H1 (cell line): ENCODE results near the gene TOMM22. TPM values are rescaled to one million over a fixed set of nuclear protein-coding genes. Genes with fewer than 3 reads are reported as not detected.

ENCODE experiments used
- CTCF ChIA-PET: fragments of 300-600 bp; sonication (Branson Sonifier 250); formaldehyde crosslinking; loops from one replicate; lab custom pipeline; 2021; ENCODE audit not compliant: partially characterized antibody; lab: Charles Lee
- POLR2A ChIA-PET: fragments of 300-600 bp; sonication (Branson Sonifier 250); formaldehyde crosslinking; loops from one replicate; lab custom pipeline; 2021; ENCODE audit warnings: inconsistent platforms; ENCODE audit not compliant: partially characterized antibody; lab: Charles Lee
- DNase-seq, 2 experiments: peaks; one replicate each; pipeline versions ENCODE4 v3.0.0 to v3.0.0-alpha.2; 2010 to 2022; ENCODE audit warnings: low spot score in 2 of 2, low read depth in 1 of 2, mixed read lengths in 1 of 2
- FAIRE-seq: peaks from 2 replicates; lab custom pipeline; 2011; peaks lifted over from hg19 to GRCh38; lab: Jason Lieb, UNC
- H2AFZ ChIP-seq: 2 replicates; pipeline ENCODE4 v1.8.1; 2012; ENCODE audit warnings: low read length, inconsistent platforms
- H2AK5ac ChIP-seq: 2 replicates; pipeline ENCODE4 v1.6.1; 2013; ENCODE audit warnings: low read depth, low read length
- H2BK120ac ChIP-seq: replicated peaks from 2 replicates; pipeline ENCODE3; 2013; ENCODE audit warnings: low read depth, low read length, inconsistent platforms
- H2BK12ac ChIP-seq: 2 replicates; pipeline ENCODE4 v1.6.1; 2013; ENCODE audit warnings: low read depth, low read length
- H2BK15ac ChIP-seq: 2 replicates; pipeline ENCODE4 v1.6.1; 2013; ENCODE audit warnings: low read length
- H2BK20ac ChIP-seq: 2 replicates; pipeline ENCODE4 v1.6.1; 2013; ENCODE audit warnings: low read length
- H2BK5ac ChIP-seq: 2 replicates; pipeline ENCODE4 v1.6.1; 2013; ENCODE audit warnings: low read depth, low read length
- H3K14ac ChIP-seq: 2 replicates; pipeline ENCODE4 v1.6.1; 2013; ENCODE audit warnings: inconsistent platforms; ENCODE audit not compliant: insufficient read length
- H3K18ac ChIP-seq: 2 replicates; pipeline ENCODE4 v1.6.1; 2013; ENCODE audit warnings: low read length; ENCODE audit errors: extremely low read depth
- H3K23ac ChIP-seq: 2 replicates; pipeline ENCODE4 v1.6.1; 2013; ENCODE audit warnings: inconsistent platforms; ENCODE audit not compliant: insufficient read length
- H3K23me2 ChIP-seq: 2 replicates; pipeline ENCODE4 v1.6.1; 2013; ENCODE audit warnings: low read depth, low read length
- H3K27ac ChIP-seq: 2 replicates; pipeline ENCODE4 v1.6.1; 2011; ENCODE audit warnings: low read depth, low read length, inconsistent platforms
- H3K27me3 ChIP-seq, 4 experiments: replicated peaks in 1 of 4; 1 replicate in 1 of 4; 2 replicates in 3 of 4; pipeline versions ENCODE4 v1.6.1 to v1.8.1; 2011 to 2013; ENCODE audit warnings: low read length in 3 of 4, mild to moderate bottlenecking in 3 of 4, inconsistent platforms in 2 of 4, mixed read lengths in 2 of 4, moderate library complexity in 1 of 4; ENCODE audit not compliant: control insufficient read depth in 3 of 4, insufficient read depth in 3 of 4; ENCODE audit errors: extremely low read depth in 1 of 4
- H3K36me3 ChIP-seq, 4 experiments: 2 replicates each; pipeline versions ENCODE4 v1.6.1 to v1.8.1; 2011 to 2013; ENCODE audit warnings: mild to moderate bottlenecking in 4 of 4, low read length in 3 of 4, moderate library complexity in 2 of 4, control low read depth in 1 of 4, inconsistent platforms in 1 of 4; ENCODE audit not compliant: insufficient read depth in 4 of 4, control insufficient read depth in 2 of 4
- H3K4ac ChIP-seq: replicated peaks from 2 replicates; pipeline ENCODE3; 2013; ENCODE audit warnings: low read length, low read depth, mixed read lengths, inconsistent platforms; ENCODE audit not compliant: insufficient read length
- H3K4me1 ChIP-seq, 4 experiments: replicated peaks in 1 of 4; 1 replicate in 1 of 4; 2 replicates in 3 of 4; pipeline versions ENCODE4 v1.6.1 to v1.8.1; 2011 to 2013; ENCODE audit warnings: low read length in 3 of 4, inconsistent platforms in 2 of 4, mixed read lengths in 1 of 4; ENCODE audit not compliant: insufficient read depth in 4 of 4, control insufficient read depth in 3 of 4
- H3K4me2 ChIP-seq, 2 experiments: 2 replicates each; pipeline versions ENCODE4 v1.6.1 to v1.8.1; 2011 to 2013; ENCODE audit warnings: low read depth in 2 of 2, low read length in 2 of 2, control low read depth in 1 of 2, inconsistent platforms in 1 of 2, mild to moderate bottlenecking in 1 of 2; ENCODE audit not compliant: insufficient read depth in 1 of 2
- H3K4me3 ChIP-seq, 4 experiments: fragments of 200-600, 300-600 bp in 1 of 4; sonication (generic), shearing (Covaris generic), sonication (Bioruptor Twin) in 1 of 4; 2 replicates each; pipeline versions ENCODE4 v1.5.1 to v1.8.1; 2011 to 2016; ENCODE audit warnings: low read length in 4 of 4, low read depth in 3 of 4, control low read depth in 2 of 4, inconsistent platforms in 2 of 4, mild to moderate bottlenecking in 2 of 4, mixed read lengths in 1 of 4, moderate library complexity in 1 of 4; ENCODE audit not compliant: insufficient read depth in 2 of 4; ENCODE audit errors: extremely low read depth in 1 of 4
- H3K56ac ChIP-seq: replicated peaks from 2 replicates; pipeline ENCODE3; 2013; ENCODE audit warnings: low read depth, mild to moderate bottlenecking, mixed read lengths, low read length, inconsistent platforms; ENCODE audit not compliant: insufficient read length
- H3K79me1 ChIP-seq: 2 replicates; pipeline ENCODE4 v1.6.1; 2013; ENCODE audit warnings: low read depth, low read length, control low read depth
- H3K79me2 ChIP-seq, 2 experiments: 2 replicates each; pipeline versions ENCODE4 v1.6.1 to v1.8.1; 2012 to 2013; ENCODE audit warnings: low read length in 2 of 2, mild to moderate bottlenecking in 2 of 2, inconsistent platforms in 1 of 2; ENCODE audit not compliant: insufficient read depth in 2 of 2, control insufficient read depth in 1 of 2
- H3K9ac ChIP-seq, 4 experiments: replicated peaks in 1 of 4; 1 replicate in 1 of 4; 2 replicates in 3 of 4; pipeline versions ENCODE4 v1.6.1 to v1.8.1; 2011 to 2013; ENCODE audit warnings: low read depth in 3 of 4, low read length in 3 of 4, control low read depth in 2 of 4, mild to moderate bottlenecking in 2 of 4, moderate library complexity in 2 of 4, inconsistent platforms in 1 of 4; ENCODE audit errors: extremely low read depth in 1 of 4
- H3K9me3 ChIP-seq, 2 experiments: 2 replicates each; pipeline versions ENCODE4 v1.6.1 to v1.8.1; 2012 to 2013; ENCODE audit warnings: mild to moderate bottlenecking in 2 of 2, moderate library complexity in 2 of 2, control low read depth in 1 of 2, inconsistent platforms in 1 of 2, low read depth in 1 of 2, low read length in 1 of 2, mixed read lengths in 1 of 2; ENCODE audit not compliant: insufficient read depth in 2 of 2
- H4K20me1 ChIP-seq, 2 experiments: replicated peaks in 1 of 2; 2 replicates each; pipeline versions ENCODE3 to v1.8.1; 2011 to 2013; ENCODE audit warnings: inconsistent platforms in 2 of 2, low read length in 2 of 2, mild to moderate bottlenecking in 1 of 2; ENCODE audit not compliant: insufficient read depth in 2 of 2, control insufficient read depth in 1 of 2
- H4K5ac ChIP-seq: 2 replicates; pipeline ENCODE4 v1.6.1; 2013; ENCODE audit warnings: low read length, low read depth, mixed read lengths, inconsistent platforms; ENCODE audit not compliant: insufficient read length
- H4K8ac ChIP-seq: 2 replicates; pipeline ENCODE4 v1.8.0; 2013; ENCODE audit warnings: mild to moderate bottlenecking, moderate library complexity, low read length, inconsistent platforms; ENCODE audit not compliant: insufficient read depth; ENCODE audit errors: extremely low read depth
- H4K91ac ChIP-seq: replicated peaks from 2 replicates; pipeline ENCODE3; 2013; ENCODE audit warnings: low read length, mixed read lengths, inconsistent platforms; ENCODE audit not compliant: insufficient read length
- CBX5 ChIP-seq: fragments of 300-800, 300-1000 bp; sonication (generic); IDR thresholded peaks from 2 replicates; pipeline ENCODE4 v1.7.1; 2016; ENCODE audit warnings: antibody characterized with exemption, low read length, low read depth
- CTBP2 ChIP-seq: IDR thresholded peaks from 2 replicates; pipeline ENCODE4 v1.7.0; 2011; ENCODE audit warnings: borderline replicate concordance, mild to moderate bottlenecking, moderate library complexity, mixed read lengths, low read length; ENCODE audit not compliant: insufficient read depth, insufficient read length
- GTF2F1 ChIP-seq: IDR thresholded peaks from 2 replicates; pipeline ENCODE4 v1.6.1; 2012; ENCODE audit warnings: low read depth, low read length, improper control_type of control experiment, borderline replicate concordance
- KDM1A ChIP-seq: fragments of 200-600, 300-600 bp; sonication (generic); IDR thresholded peaks from 2 replicates; pipeline ENCODE4 v1.7.1; 2016; ENCODE audit warnings: mild to moderate bottlenecking, low read length, borderline replicate concordance
- SP4 ChIP-seq: IDR thresholded peaks from 2 replicates; pipeline ENCODE4 v1.6.1; 2012; ENCODE audit warnings: low read length, inconsistent platforms
- TAF1 ChIP-seq: IDR thresholded peaks from 2 replicates; pipeline ENCODE4 v1.6.1; 2011; ENCODE audit warnings: mild to moderate bottlenecking, low read depth, low read length
- WGBS, 2 experiments: shearing (Covaris generic) in 1 of 2; methylation state at CpG; one replicate each; pipeline versions ENCODE4 v1.1.6 to v1.1.7; 2013 to 2015; ENCODE audit warnings: low lambda C conversion rate in 2 of 2, mixed read lengths in 2 of 2, inconsistent platforms in 1 of 2, low coverage in 1 of 2, missing lambda C conversion rate in 1 of 2; ENCODE audit not compliant: insufficient replicate concordance in 2 of 2, insufficient coverage in 1 of 2, insufficient read length in 1 of 2; ENCODE audit errors: extremely low coverage in 1 of 2, missing lambda C conversion rate in 1 of 2; 5-methylcytosine and 5-hydroxymethylcytosine counted together
- polyA plus RNA-seq, 7 experiments: library from polyadenylated mRNA; depleted of rRNA in 3 of 7; stranded (reverse) in 5 of 7; unstranded in 2 of 7; fragments of >200 nt in 5 of 7; fragments of 200-250 nt in 2 of 7; gene quantifications; 1 replicate in 5 of 7; 2 replicates in 1 of 7; 4 replicates in 1 of 7; pipeline versions ENCODE4 v1.2.1 to v1.2.3, GENCODE V29; 2011 to 2013; ENCODE audit warnings: missing spikeins in 2 of 7, mixed read lengths in 2 of 7
- total RNA-seq: library from RNA; stranded (reverse); fragmentation: NEBNext Ultra II Directional; extraction: Animal tissue kit (Norgen Biotek cat#: 25700); gene quantifications from 2 replicates; pipeline ENCODE4 v1.2.1, GENCODE V29; 2021
- TF ChIP-seq, protein P1 (sequence below): IDR thresholded peaks from 2 replicates; pipeline ENCODE4 v1.6.1; 2012; ENCODE audit warnings: inconsistent platforms

TOMM22 gene
- total and polyA plus RNA-seq, 2 of the 8 experiments (the other 6 are each of a cell fraction or from before 2014, with no cell fraction given): 84.0 to 125 TPM

DNA sequence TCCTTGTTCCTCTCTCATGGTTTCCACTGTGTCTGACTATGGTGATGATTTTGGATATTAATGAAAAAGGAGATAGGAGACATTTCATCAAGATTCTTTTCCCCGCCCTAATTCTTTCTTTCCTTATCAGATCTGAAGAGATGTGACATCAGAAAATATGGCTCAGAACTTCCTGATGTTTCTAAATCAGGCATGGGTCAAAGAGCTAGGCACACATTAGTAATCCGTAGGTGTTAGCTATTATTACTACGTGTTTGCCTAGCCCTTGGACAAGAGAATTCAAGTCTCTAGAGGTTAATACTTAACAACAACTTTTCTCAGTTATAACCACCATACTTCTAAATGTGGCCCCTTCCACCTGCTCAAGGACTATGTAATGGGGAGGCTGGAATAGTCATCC lies 13.2 kb downstream of the TOMM22 start:
- POLR2A ChIA-PET: interaction anchor here (0.6 to 13.1 kb wide), 3 partner anchors 12 to 737 kb away, joined by 3 to 123 read pairs (median 4); partner anchors contain the start of gene TOMM22

More for the DNA sequence above, 13.2 kb downstream of the TOMM22 start:
- peaks cover 0 to 37% of the 10 kb centered on the region in 2 experiments; a peak in 2 of 4 replicates for H3K79me2 ChIP-seq
- H3K27me3 ChIP-seq: no peaks in the 10 kb centered on the region
- H3K4me3 ChIP-seq: no peak overlapping the region
- H3K18ac ChIP-seq: no peak overlapping the region
- no peak for TF ChIP-seq SP4
- no peak for TF ChIP-seq CBX5
- TF ChIP-seq, protein P1, sequence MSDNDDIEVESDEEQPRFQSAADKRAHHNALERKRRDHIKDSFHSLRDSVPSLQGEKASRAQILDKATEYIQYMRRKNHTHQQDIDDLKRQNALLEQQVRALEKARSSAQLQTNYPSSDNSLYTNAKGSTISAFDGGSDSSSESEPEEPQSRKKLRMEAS: no peak
- no peak for TF ChIP-seq TAF1
- no peak for TF ChIP-seq KDM1A
- TF ChIP-seq GTF2F1: no peak
- no peak for TF ChIP-seq CTBP2
- no peak overlapping the region for H3K4ac ChIP-seq
- no peak overlapping the region for H2BK120ac ChIP-seq
- H2AFZ ChIP-seq: no peak overlapping the region
- FAIRE-seq (no peak), DNase-seq (no peak)
- peaks cover 0 to 6% (median 5%) of the 10 kb centered on the region in 4 experiments; a peak in 4 of 7 replicates for H3K4me1 ChIP-seq
- no peak overlapping the region for H2AK5ac ChIP-seq
- no peak overlapping the region for H4K91ac ChIP-seq
- peaks cover 7% of the 10 kb centered on the region for H3K23me2 ChIP-seq
- no peak overlapping the region for H2BK15ac ChIP-seq
- CTCF ChIA-PET: interaction anchor here (1.9 kb wide), 1 partner anchor 14 kb away, joined by 5 read pairs; the partner anchor contains the start of gene TOMM22
- H3K36me3 ChIP-seq: no peaks in the 10 kb centered on the region; a peak in 2 of 8 replicates
- H3K14ac ChIP-seq: no peak overlapping the region
- peaks cover 0 to 6% of the 10 kb centered on the region in 2 experiments for H4K20me1 ChIP-seq
- H2BK20ac ChIP-seq: no peak overlapping the region
- H3K27ac ChIP-seq: no peak overlapping the region
- no peak overlapping the region for H2BK5ac ChIP-seq
- H3K23ac ChIP-seq: no peak overlapping the region
- peaks cover 9% of the 10 kb centered on the region; the same call in 1 of the 2 replicates for H3K79me1 ChIP-seq
- H4K5ac ChIP-seq: no peak overlapping the region
- no peak overlapping the region for H3K56ac ChIP-seq
- H3K4me2 ChIP-seq: no peak overlapping the region
- no peak overlapping the region for H3K9ac ChIP-seq
- H4K8ac ChIP-seq: no peak overlapping the region
- no peak overlapping the region for H2BK12ac ChIP-seq
- WGBS, 2 experiments: 96% methylated on average over 3 of the region's 3 CpGs; no CpG with 5 or more reads in 1 of the 2 experiments
- no peaks in the 10 kb centered on the region for H3K9me3 ChIP-seq
